Memory B cell (primary cell): Measurements from ENCODE around the gene CMIP.
A peak's percentile ranks its signal among the peaks of the same experiment; 100 is the strongest.

Experiments used
- ATAC-seq: fragments of 150-1000 bp; cut with Tn5 transposase; 2 replicates; pipeline ENCODE4 v1.10.0; 2021; ENCODE audit warnings: low read depth, mild to moderate bottlenecking, moderate library complexity
- DNase-seq, 2 donors: peaks; one replicate each; pipeline ENCODE4 v3.0.0; 2022; ENCODE audit warnings: low spot score in 2 of 2
- H3K27ac Mint-ChIP-seq: one replicate; pipeline ENCODE4 v1.8.0; 2022; ENCODE audit warnings: mild to moderate bottlenecking, moderate library complexity, mixed read lengths
- H3K27me3 Mint-ChIP-seq: one replicate; pipeline ENCODE4 v1.8.0; 2022; ENCODE audit warnings: mixed read lengths
- H3K36me3 Mint-ChIP-seq: one replicate; pipeline ENCODE4 v1.8.0; 2022; ENCODE audit warnings: mild to moderate bottlenecking, mixed read lengths
- H3K4me1 Mint-ChIP-seq: one replicate; pipeline ENCODE4 v1.8.0; 2022; ENCODE audit warnings: mixed read lengths
- H3K4me3 Mint-ChIP-seq: one replicate; pipeline ENCODE4 v1.8.0; 2022; ENCODE audit warnings: mild to moderate bottlenecking, moderate library complexity, mixed read lengths
- H3K9me3 Mint-ChIP-seq: one replicate; pipeline ENCODE4 v1.8.0; 2022; ENCODE audit warnings: mixed read lengths

CMIP gene

GRCh38 chr16:81469183-81469677 lies 24.6 kb downstream of the CMIP start:
- no peaks in the 10 kb centered on the region for H3K9me3 Mint-ChIP-seq
- peaks cover 58% of the 10 kb centered on the region for H3K4me1 Mint-ChIP-seq
- ATAC-seq (no peak), DNase-seq (no peak)
- H3K4me3 Mint-ChIP-seq = peak overlapping the region; percentile 8
- peaks cover 6% of the 10 kb centered on the region for H3K36me3 Mint-ChIP-seq
- H3K27ac Mint-ChIP-seq = peak overlapping the region; percentile 91
- H3K27me3 Mint-ChIP-seq = no peaks in the 10 kb centered on the region

GRCh38 chr16:81469710-81470535 lies 25.3 kb downstream of the CMIP start:
- peak in 1 of 2 donors; percentile 33 for DNase-seq
- Mint-ChIP-seq H3K27me3 (no peaks in the 10 kb centered on the region), H3K27ac (peak overlapping the region; percentile 91), H3K36me3 (peaks cover 7% of the 10 kb centered on the region), H3K4me1 (peaks cover 56% of the 10 kb centered on the region), H3K9me3 (no peaks in the 10 kb centered on the region), H3K4me3 (peak overlapping the region; percentile 66)
- ATAC-seq = peak; percentile 93

- H3K27ac Mint-ChIP-seq = peak overlapping the region; percentile 91
- DNase-seq = no peak
- H3K4me3 Mint-ChIP-seq = peak overlapping the region; percentile 66
- H3K4me1 Mint-ChIP-seq = peaks cover 60% of the 10 kb centered on the region
- no peaks in the 10 kb centered on the region for H3K27me3 Mint-ChIP-seq
- no peak for ATAC-seq
- no peaks in the 10 kb centered on the region for H3K9me3 Mint-ChIP-seq
- peaks cover 10% of the 10 kb centered on the region for H3K36me3 Mint-ChIP-seq
Observed at GRCh38 chr16:81470796-81471636, 26.4 kb downstream of the CMIP start.

- Mint-ChIP-seq H3K9me3 (no peaks in the 10 kb centered on the region), H3K27ac (peak overlapping the region; percentile 41), H3K27me3 (no peaks in the 10 kb centered on the region), H3K4me1 (peaks cover 60% of the 10 kb centered on the region), H3K4me3 (peak overlapping the region; percentile 24), H3K36me3 (peaks cover 15% of the 10 kb centered on the region)
- ATAC-seq = no peak
- DNase-seq = no peak
Observed at GRCh38 chr16:81471882-81472281, 27.3 kb downstream of the CMIP start.

GRCh38 chr16:81472391-81472790 lies 27.8 kb downstream of the CMIP start:
- Mint-ChIP-seq H3K9me3 (no peaks in the 10 kb centered on the region), H3K36me3 (peaks cover 15% of the 10 kb centered on the region), H3K4me3 (no peak overlapping the region), H3K27ac (peak overlapping the region; percentile 41), H3K4me1 (peaks cover 64% of the 10 kb centered on the region), H3K27me3 (no peaks in the 10 kb centered on the region)
- DNase-seq (no peak), ATAC-seq (no peak)

- H3K9me3 Mint-ChIP-seq = no peaks in the 10 kb centered on the region
- H3K4me3 Mint-ChIP-seq = no peak overlapping the region
- H3K27ac Mint-ChIP-seq = no peak overlapping the region
- ATAC-seq = no peak
- no peak for DNase-seq
- H3K36me3 Mint-ChIP-seq = peaks cover 15% of the 10 kb centered on the region
- H3K4me1 Mint-ChIP-seq = peaks cover 70% of the 10 kb centered on the region
- no peaks in the 10 kb centered on the region for H3K27me3 Mint-ChIP-seq
Observed at GRCh38 chr16:81473066-81473488, 28.5 kb downstream of the CMIP start.

- Mint-ChIP-seq H3K36me3 (peaks cover 15% of the 10 kb centered on the region), H3K4me1 (peaks cover 72% of the 10 kb centered on the region), H3K27me3 (no peaks in the 10 kb centered on the region), H3K27ac (peak overlapping the region; percentile 18), H3K9me3 (no peaks in the 10 kb centered on the region), H3K4me3 (no peak overlapping the region)
- ATAC-seq = no peak
- no peak for DNase-seq
Observed at GRCh38 chr16:81473558-81473957, 28.9 kb downstream of the CMIP start.

GRCh38 chr16:81473969-81474959 lies 29.7 kb downstream of the CMIP start:
- ATAC-seq (no peak), DNase-seq (no peak)
- H3K9me3 Mint-ChIP-seq = no peaks in the 10 kb centered on the region
- peaks cover 15% of the 10 kb centered on the region for H3K36me3 Mint-ChIP-seq
- peak overlapping the region; percentile 63 for H3K27ac Mint-ChIP-seq
- no peaks in the 10 kb centered on the region for H3K27me3 Mint-ChIP-seq
- peaks cover 77% of the 10 kb centered on the region for H3K4me1 Mint-ChIP-seq
- no peak overlapping the region for H3K4me3 Mint-ChIP-seq

- no peaks in the 10 kb centered on the region for H3K9me3 Mint-ChIP-seq
- peaks cover 70% of the 10 kb centered on the region for H3K4me1 Mint-ChIP-seq
- no peaks in the 10 kb centered on the region for H3K27me3 Mint-ChIP-seq
- H3K27ac Mint-ChIP-seq = peak overlapping the region; percentile 98
- ATAC-seq (no peak), DNase-seq (no peak)
- H3K4me3 Mint-ChIP-seq = peak overlapping the region; percentile 86
- peaks cover 14% of the 10 kb centered on the region for H3K36me3 Mint-ChIP-seq
Observed at GRCh38 chr16:81477697-81478693, 33.4 kb downstream of the CMIP start.

- H3K27me3 Mint-ChIP-seq = no peaks in the 10 kb centered on the region
- no peaks in the 10 kb centered on the region for H3K9me3 Mint-ChIP-seq
- peaks cover 14% of the 10 kb centered on the region for H3K36me3 Mint-ChIP-seq
- H3K27ac Mint-ChIP-seq = peak overlapping the region; percentile 98
- ATAC-seq (peak; percentile 75), DNase-seq (peak; percentile 67 to 83)
- peaks cover 74% of the 10 kb centered on the region for H3K4me1 Mint-ChIP-seq
- H3K4me3 Mint-ChIP-seq = peak overlapping the region; percentile 86
Observed at GRCh38 chr16:81478876-81479511, 34.4 kb downstream of the CMIP start.

GRCh38 chr16:81480606-81481206 lies 36.1 kb downstream of the CMIP start:
- ATAC-seq (no peak), DNase-seq (no peak)
- Mint-ChIP-seq H3K4me1 (peaks cover 67% of the 10 kb centered on the region), H3K27me3 (no peaks in the 10 kb centered on the region), H3K27ac (peak overlapping the region; percentile 98), H3K9me3 (no peaks in the 10 kb centered on the region), H3K36me3 (peaks cover 6% of the 10 kb centered on the region), H3K4me3 (peak overlapping the region; percentile 74)
